HEK293 (cell line): ENCODE data around the gene ERAL1.

ENCODE experiments used
- BCL11A ChIP-seq: fragments of 450-650 bp; formaldehyde crosslinking; IDR thresholded peaks from 2 replicates; pipeline ENCODE4 v1.5.1; 2016; ENCODE audit warnings: low read depth, missing biosample characterization, missing genetic modification characterization
- CTCF ChIP-seq: fragments of 450-650 bp; formaldehyde crosslinking; IDR thresholded peaks from 2 replicates; pipeline ENCODE4 v1.5.1; 2016; ENCODE audit warnings: missing biosample characterization, missing genetic modification characterization
- GLI4 ChIP-seq: fragments of 450-650 bp; formaldehyde crosslinking; IDR thresholded peaks from 2 replicates; pipeline ENCODE4 v1.5.1; 2016; ENCODE audit warnings: missing biosample characterization, missing genetic modification characterization
- SP2 ChIP-seq: fragments of 450-650 bp; formaldehyde crosslinking; IDR thresholded peaks from 2 replicates; pipeline ENCODE4 v1.5.1; 2016; ENCODE audit warnings: missing biosample characterization, missing genetic modification characterization
- ZNF404 ChIP-seq: fragments of 450-650 bp; formaldehyde crosslinking; IDR thresholded peaks from 2 replicates; pipeline ENCODE4 v1.5.1; 2017; ENCODE audit warnings: missing biosample characterization, missing genetic modification characterization
- ZNF776 ChIP-seq: fragments of 450-650 bp; formaldehyde crosslinking; IDR thresholded peaks from 2 replicates; pipeline ENCODE4 v1.5.0; 2017; ENCODE audit warnings: missing biosample characterization, missing genetic modification characterization, borderline replicate concordance

DNA sequence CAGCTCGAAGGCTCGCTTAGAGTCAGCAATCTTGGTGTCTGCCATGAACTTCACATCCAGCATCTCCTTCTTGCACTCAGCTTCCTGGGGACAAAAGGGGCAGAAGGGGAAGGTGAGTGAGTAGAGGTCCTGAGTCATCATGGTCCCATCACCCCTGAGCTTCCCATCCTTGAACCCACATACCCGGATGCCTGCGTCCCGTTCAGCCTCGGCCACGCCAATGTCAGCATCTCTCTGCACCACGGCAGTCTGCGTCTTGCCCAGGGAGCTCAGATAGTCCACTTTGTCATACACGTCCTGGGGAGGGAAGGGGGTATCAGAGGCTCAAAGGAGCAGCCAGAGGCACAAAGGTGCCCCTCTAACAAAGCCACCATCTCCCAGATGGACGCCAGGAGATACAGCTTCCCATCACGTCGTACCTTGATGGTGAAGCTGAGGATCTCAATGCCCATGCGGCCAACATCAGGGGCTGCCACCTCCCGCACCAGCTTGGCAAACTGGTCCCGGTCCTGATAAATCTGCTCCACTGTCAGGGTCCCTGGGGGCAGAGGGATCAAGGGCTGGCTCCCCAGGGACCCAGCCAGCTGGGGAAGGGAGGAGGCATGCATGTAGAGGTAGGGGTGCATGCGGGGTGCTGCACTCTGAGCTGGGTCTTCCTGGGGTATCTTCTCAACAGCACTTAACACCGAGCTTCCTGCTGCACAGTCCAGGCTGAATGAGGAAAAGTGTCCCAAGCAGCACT is 27.5 kb downstream of the ERAL1 start:
- TF ChIP-seq BCL11A (no peak), ZNF404 (tag by site-specific recombination) (no peak), SP2 (tag by site-specific recombination) (no peak), CTCF (tag by site-specific recombination) (no peak), ZNF776 (tag by site-specific recombination) (no peak), GLI4 (no peak)
